HG02678 (cell line): Measurements from ENCODE around the gene CDC14B.
"Not testable (repeated sequence)": the region's sequence is repeated elsewhere in the genome, so short reads cannot be mapped to it uniquely, and the experiment has no call there.

ENCODE experiments used
- ATAC-seq: cut with Tn5 transposase; IDR thresholded peaks from one replicate; pipeline ENCODE4 v1.9.1; 2021; ENCODE audit warnings: mild to moderate bottlenecking, moderate library complexity; ENCODE audit not compliant: unreplicated experiment

Gene CDC14B

DNA sequence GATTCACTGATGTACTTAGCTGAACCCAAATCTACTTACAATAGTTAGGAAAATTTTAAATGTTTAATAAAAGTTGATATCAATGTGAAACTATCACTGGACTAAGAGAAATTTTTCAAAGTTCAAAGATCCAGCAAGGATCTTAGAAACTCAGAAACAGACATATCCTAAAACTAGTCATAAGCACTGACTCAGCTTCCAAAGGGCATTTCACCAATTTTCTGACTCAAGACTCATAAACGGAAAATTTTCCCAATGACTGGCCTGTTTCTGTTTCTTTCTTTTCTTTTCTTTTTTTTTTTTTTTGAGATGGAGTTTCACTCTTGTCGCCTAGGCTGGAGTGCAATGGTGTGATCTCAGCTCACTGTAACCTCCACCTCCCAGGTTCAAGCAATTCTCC is 66.6 kb downstream of the CDC14B start:
- ATAC-seq, result no peak

DNA sequence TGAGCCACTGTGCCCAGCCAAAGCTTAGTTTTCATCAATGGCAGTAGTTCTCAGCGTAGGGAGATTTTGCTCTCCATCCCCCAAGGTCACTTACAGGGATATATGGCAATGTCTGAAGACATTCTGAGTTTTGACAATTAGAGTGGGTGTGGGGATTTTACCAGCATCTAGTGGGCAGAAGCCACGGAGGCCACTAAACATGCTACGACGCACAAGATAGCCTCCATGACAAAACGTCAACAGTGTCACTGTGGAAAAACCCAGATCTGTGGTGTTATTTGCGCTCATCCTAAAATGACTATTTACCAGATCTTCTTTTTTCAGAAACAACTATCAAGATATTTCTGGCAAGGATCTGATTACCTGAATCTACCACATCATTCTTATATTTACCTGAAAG is 68.2 kb downstream of the CDC14B start:
- no peak for ATAC-seq

GRCh38 chr9:96550659-96551058 is 69.0 kb downstream of the CDC14B start:
- ATAC-seq, result no peak

- not testable (repeated sequence) for ATAC-seq
Measured at GRCh38 chr9:96543131-96543530, 76.5 kb downstream of the CDC14B start.

- no peak for ATAC-seq
Measured at GRCh38 chr9:96540106-96540505, 79.5 kb downstream of the CDC14B start.

DNA sequence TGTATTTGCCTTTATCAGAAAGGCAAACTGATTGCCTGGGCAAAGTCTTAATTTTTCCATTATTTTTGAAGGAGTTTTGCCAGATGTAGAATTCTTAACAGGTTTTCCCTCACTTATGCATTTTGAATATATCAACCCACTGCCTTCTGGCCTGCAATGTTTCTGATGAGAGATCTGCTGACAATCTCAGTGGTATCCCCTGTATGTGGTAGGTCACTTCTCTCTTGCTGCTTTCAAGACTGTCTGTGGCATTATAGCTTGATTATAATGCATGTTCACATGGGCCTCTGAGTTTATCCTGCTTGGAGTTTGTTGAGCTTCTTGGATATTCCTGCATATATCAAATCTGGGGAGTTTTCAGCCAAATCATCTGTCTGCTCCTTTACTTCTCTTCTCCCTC is 87.5 kb downstream of the CDC14B start:
- no peak for ATAC-seq

- ATAC-seq, result no peak
Measured at GRCh38 chr9:96524764-96525163, 94.9 kb downstream of the CDC14B start.

GRCh38 chr9:96524045-96524444 is 95.6 kb downstream of the CDC14B start:
- no peak for ATAC-seq

DNA sequence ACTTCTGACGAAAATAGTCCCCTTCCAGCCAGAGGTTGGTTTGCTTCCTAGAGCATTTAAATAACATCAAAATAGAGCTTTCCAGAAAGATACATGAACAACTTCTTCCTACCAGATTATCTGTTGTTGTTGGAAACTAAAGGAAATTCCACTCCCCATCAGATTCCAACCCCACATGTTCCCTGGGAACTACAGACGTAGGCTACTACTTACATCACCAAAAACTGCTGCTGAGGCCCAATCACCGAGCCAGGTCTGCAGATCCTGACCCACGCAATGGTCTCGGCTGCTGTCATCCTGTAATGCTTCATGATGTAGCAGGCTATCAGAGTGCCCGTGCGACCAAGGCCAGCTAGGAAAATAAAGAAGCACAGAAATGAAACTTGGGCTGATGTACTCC is 96.3 kb downstream of the CDC14B start:
- ATAC-seq, result no peak

GRCh38 chr9:96522366-96522765 is 97.3 kb downstream of the CDC14B start:
- ATAC-seq, result no peak

GRCh38 chr9:96519787-96520186 is 99.9 kb downstream of the CDC14B start:
- ATAC-seq, result no peak

DNA sequence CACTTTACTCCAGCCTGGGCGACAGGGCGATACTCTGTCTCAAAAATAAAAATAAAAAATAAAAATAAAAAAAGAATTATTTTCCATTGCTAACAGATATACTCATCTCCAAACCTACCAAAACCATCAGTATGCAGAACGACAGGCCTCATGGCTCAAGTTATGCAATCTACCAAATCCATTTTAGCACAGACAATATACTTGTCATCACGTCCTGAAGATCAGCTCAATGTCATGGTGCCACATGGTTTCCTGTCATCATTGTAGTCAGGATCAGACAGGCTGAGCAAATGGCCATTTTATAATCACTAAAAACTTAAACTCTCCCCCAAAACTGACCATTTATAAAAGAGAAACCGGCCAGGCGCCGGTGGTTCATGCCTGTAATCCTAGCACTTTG is 100.5 kb downstream of the CDC14B start:
- no peak for ATAC-seq

- ATAC-seq, result no peak
Measured at GRCh38 chr9:96515621-96516470, 103.8 kb downstream of the CDC14B start.

GRCh38 chr9:96514800-96515158 is 104.9 kb downstream of the CDC14B start:
- no peak for ATAC-seq

- no peak for ATAC-seq
Measured at GRCh38 chr9:96514108-96514799, 105.4 kb downstream of the CDC14B start.

- ATAC-seq, result no peak
Measured at GRCh38 chr9:96513622-96514021, 106.0 kb downstream of the CDC14B start.

- ATAC-seq, result no peak
Measured at GRCh38 chr9:96512240-96512639, 107.4 kb downstream of the CDC14B start.

- no peak for ATAC-seq
Measured at GRCh38 chr9:96510258-96510657, 109.4 kb downstream of the CDC14B start.

GRCh38 chr9:96509848-96510247 is 109.8 kb downstream of the CDC14B start:
- no peak for ATAC-seq

GRCh38 chr9:96509026-96509425 is 110.6 kb downstream of the CDC14B start:
- ATAC-seq, result no peak

DNA sequence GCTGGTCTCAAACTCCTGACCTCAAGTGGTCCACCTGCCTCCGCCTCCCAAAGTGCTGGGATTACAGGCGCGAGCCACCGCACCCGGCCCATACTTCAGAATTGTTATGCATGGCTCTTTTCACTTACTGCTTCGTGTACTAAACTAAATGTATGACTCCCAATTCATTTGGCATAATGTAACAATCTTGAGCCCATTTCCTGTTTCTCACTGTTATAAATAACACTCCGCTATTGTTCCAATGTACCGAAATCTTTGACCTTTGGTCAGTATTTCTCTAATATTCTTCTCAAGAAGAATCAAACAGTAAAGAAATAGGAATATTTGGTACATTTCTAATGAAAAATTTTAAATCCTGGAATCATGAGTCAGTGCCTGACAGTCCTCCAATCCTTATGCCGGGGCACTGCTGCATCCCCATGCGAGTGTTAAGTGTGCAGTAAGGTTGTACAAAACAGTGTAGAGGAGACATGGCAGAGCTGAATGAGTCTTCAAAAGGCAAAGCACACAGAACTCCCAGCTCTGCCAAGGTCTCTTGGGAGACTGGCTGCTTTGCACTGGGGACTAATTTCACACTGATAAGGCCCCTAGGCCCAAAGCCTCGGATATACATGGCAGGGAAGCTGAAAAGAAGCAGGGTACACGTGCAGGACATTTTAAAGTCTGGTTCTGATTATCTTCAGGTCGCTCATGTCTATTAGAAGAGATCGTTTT is 111.3 kb downstream of the CDC14B start:
- no peak for ATAC-seq
